OCI-LY7 (cell line): ENCODE data around the gene ATP11C. TPM values are rescaled to one million over a fixed set of nuclear protein-coding genes. Genes with fewer than 3 reads are reported as not detected.
"Not testable (repeated sequence)": the region's sequence is repeated elsewhere in the genome, so short reads cannot be mapped to it uniquely, and the experiment has no call there.

Experiments used
- BruUV-seq: library from RNA; stranded (reverse); fragments of 400-500 nt; replicated peaks from 2 replicates; lab custom pipeline; 2021; lab: Mats Ljungman, UMichigan
- CTCF ChIA-PET: fragments of 300-600 bp; sonication (Branson Sonifier 250); formaldehyde crosslinking; loops from one replicate; lab custom pipeline; 2022; ENCODE audit warnings: antibody characterized with exemption; ENCODE audit not compliant: unreplicated experiment; lab: Charles Lee
- POLR2A ChIA-PET: fragments of 300-600 bp; sonication (Branson Sonifier 250); formaldehyde crosslinking; loops from one replicate; lab custom pipeline; 2022; ENCODE audit warnings: antibody characterized with exemption; lab: Charles Lee
- DNase-seq: peaks from one replicate; pipeline ENCODE4 v3.0.0-alpha.2; 2015; ENCODE audit warnings: low spot score
- H2AFZ ChIP-seq: fragments of 200-600 bp; sonication (generic), shearing (Covaris generic); 2 replicates; pipeline ENCODE4 v1.6.1; 2014; ENCODE audit warnings: mild to moderate bottlenecking, antibody characterized with exemption, low read length, moderate library complexity
- H3K27ac ChIP-seq: fragments of 200-600 bp; sonication (generic); 2 replicates; pipeline ENCODE4 v1.5.1; 2014; ENCODE audit warnings: mixed run types, low read depth, mild to moderate bottlenecking, moderate library complexity, low read length, inconsistent platforms; ENCODE audit not compliant: poor library complexity, severe bottlenecking
- H3K36me3 ChIP-seq: fragments of 200-600 bp; sonication (generic); 2 replicates; pipeline ENCODE4 v1.6.1; 2014; ENCODE audit warnings: mild to moderate bottlenecking, antibody characterized with exemption, low read length, moderate library complexity, mixed read lengths; ENCODE audit not compliant: insufficient read depth
- H3K4me1 ChIP-seq: fragments of 200-600 bp; sonication (generic); 2 replicates; pipeline ENCODE4 v1.5.1; 2014; ENCODE audit warnings: mild to moderate bottlenecking, low read length; ENCODE audit not compliant: insufficient read depth, poor library complexity, severe bottlenecking
- H3K4me2 ChIP-seq: fragments of 200-600 bp; sonication (generic); 2 replicates; pipeline ENCODE4 v1.6.1; 2014; ENCODE audit warnings: mild to moderate bottlenecking, low read length
- H3K4me3 ChIP-seq: fragments of 200-600 bp; sonication (generic); 2 replicates; pipeline ENCODE4 v1.5.1; 2014; ENCODE audit warnings: mild to moderate bottlenecking, low read depth, low read length; ENCODE audit not compliant: poor library complexity, severe bottlenecking
- H3K79me2 ChIP-seq: fragments of 200-600 bp; sonication (generic); 2 replicates; pipeline ENCODE4 v1.6.1; 2016; ENCODE audit warnings: low read depth, mild to moderate bottlenecking, low read length, moderate library complexity, mixed read lengths; ENCODE audit not compliant: insufficient read depth
- H3K9me2 ChIP-seq: fragments of 200-600 bp; sonication (generic); 2 replicates; pipeline ENCODE4 v1.6.1; 2016; ENCODE audit warnings: mild to moderate bottlenecking, low read length, mixed read lengths; ENCODE audit not compliant: insufficient read depth
- H3K9me3 ChIP-seq: fragments of 200-600 bp; sonication (generic); 2 replicates; pipeline ENCODE4 v1.6.1; 2014; ENCODE audit warnings: mild to moderate bottlenecking, mixed run types, low read length, mixed read lengths
- H4K20me1 ChIP-seq: fragments of 200-600 bp; sonication (generic); 2 replicates; pipeline ENCODE4 v1.6.1; 2014; ENCODE audit warnings: mild to moderate bottlenecking, antibody characterized with exemption, low read length, moderate library complexity, mixed read lengths; ENCODE audit not compliant: insufficient read depth
- EZH2phosphoT487 ChIP-seq: fragments of 200-600 bp; sonication (generic); IDR thresholded peaks from 2 replicates; pipeline ENCODE4 v1.6.1; 2018; ENCODE audit warnings: low read depth, borderline replicate concordance, mild to moderate bottlenecking, mixed run types, antibody characterized with exemption, low read length, moderate library complexity, mixed read lengths
- intact Hi-C: fragments of 100-400 bp; cut with micrococcal nuclease; formaldehyde crosslinking; loops from one replicate; pipeline ENCODE4 v1.10.0; 2022; ENCODE audit not compliant: unreplicated experiment
- microRNA-seq: library from miRNA; unstranded; fragments of <30 nt; microRNA quantifications from one replicate; pipeline ENCODE4 v1.2.0, GENCODE V29; 2022; ENCODE audit warnings: borderline replicate concordance
- small RNA-seq: library from RNA; depleted of rRNA; stranded (forward); fragments of <200 nt; gene quantifications from one replicate; pipeline ENCODE3, GENCODE V24; 2014
- total RNA-seq, 2 experiments: library from RNA; depleted of rRNA in 1 of 2; stranded (reverse); fragments of >200 nt in 1 of 2; shearing (Covaris generic) in 1 of 2; gene quantifications; 2 replicates each; pipeline ENCODE4 v1.2.3, GENCODE V29; 2014 to 2022
- TF ChIP-seq, protein P1 (sequence below): fragments of 200-600 bp; sonication (generic); conservative IDR thresholded peaks from 2 replicates; pipeline ENCODE4 v1.5.1; 2014; ENCODE audit warnings: mild to moderate bottlenecking, antibody characterized with exemption, low read length, moderate library complexity, mixed read lengths

Gene ATP11C
- total RNA-seq, 2 experiments from 2014 or later = 20.9 to 25.2 TPM

- H3K27ac ChIP-seq = no peak overlapping the region
- H3K4me2 ChIP-seq = no peak overlapping the region
- CTCF ChIA-PET = no interaction called here
These were observed 241.4 kb downstream of the ATP11C start for GRCh38 chrX:139691493-139691842.

DNA sequence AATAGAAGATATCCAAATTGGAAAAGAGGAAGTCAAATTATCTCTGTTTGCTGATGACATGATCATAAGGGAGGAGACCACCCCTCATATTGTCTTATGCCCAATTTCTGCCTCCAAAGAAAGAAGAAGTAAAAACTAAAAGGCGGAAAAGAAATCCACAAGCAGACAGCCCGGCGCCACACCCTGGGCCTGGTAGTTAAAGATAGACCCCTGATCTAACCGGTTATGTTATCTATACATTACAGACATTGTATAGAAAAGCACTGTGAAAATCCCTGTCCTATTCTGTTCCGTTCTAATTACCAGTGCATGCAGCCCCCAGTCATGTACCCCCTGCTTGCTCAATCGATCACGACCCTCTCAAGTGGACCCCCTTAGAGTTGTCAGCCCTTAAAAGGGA, 247.7 kb downstream of the ATP11C start:
- H3K4me1 ChIP-seq, H3K4me3 ChIP-seq, POLR2A ChIA-PET, H3K27ac ChIP-seq, H3K4me2 ChIP-seq, H3K36me3 ChIP-seq, DNase-seq, H2AFZ ChIP-seq, H3K79me2 ChIP-seq, BruUV-seq, H3K9me2 ChIP-seq, intact Hi-C loops, CTCF ChIA-PET, H3K9me3 ChIP-seq, H4K20me1 ChIP-seq: not testable (repeated sequence)

More at GRCh38 chrX:139691493-139691842, 241.4 kb downstream of the ATP11C start:
- POLR2A ChIA-PET = no interaction called here
- Histone ChIP-seq H3K4me1 (no peaks in the 10 kb centered on the region), H3K9me2 (no peaks in the 10 kb centered on the region), H2AFZ (no peak overlapping the region), H3K9me3 (no peaks in the 10 kb centered on the region), H3K36me3 (no peaks in the 10 kb centered on the region), H4K20me1 (no peaks in the 10 kb centered on the region), H3K4me3 (no peak overlapping the region), H3K79me2 (no peaks in the 10 kb centered on the region)
- no peak for DNase-seq
- TF ChIP-seq EZH2phosphoT487 = no peak
- TF ChIP-seq, protein P1, sequence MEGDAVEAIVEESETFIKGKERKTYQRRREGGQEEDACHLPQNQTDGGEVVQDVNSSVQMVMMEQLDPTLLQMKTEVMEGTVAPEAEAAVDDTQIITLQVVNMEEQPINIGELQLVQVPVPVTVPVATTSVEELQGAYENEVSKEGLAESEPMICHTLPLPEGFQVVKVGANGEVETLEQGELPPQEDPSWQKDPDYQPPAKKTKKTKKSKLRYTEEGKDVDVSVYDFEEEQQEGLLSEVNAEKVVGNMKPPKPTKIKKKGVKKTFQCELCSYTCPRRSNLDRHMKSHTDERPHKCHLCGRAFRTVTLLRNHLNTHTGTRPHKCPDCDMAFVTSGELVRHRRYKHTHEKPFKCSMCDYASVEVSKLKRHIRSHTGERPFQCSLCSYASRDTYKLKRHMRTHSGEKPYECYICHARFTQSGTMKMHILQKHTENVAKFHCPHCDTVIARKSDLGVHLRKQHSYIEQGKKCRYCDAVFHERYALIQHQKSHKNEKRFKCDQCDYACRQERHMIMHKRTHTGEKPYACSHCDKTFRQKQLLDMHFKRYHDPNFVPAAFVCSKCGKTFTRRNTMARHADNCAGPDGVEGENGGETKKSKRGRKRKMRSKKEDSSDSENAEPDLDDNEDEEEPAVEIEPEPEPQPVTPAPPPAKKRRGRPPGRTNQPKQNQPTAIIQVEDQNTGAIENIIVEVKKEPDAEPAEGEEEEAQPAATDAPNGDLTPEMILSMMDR = no peak
- intact Hi-C loops = no loop called here
- BruUV-seq = no TSS peak

DNA sequence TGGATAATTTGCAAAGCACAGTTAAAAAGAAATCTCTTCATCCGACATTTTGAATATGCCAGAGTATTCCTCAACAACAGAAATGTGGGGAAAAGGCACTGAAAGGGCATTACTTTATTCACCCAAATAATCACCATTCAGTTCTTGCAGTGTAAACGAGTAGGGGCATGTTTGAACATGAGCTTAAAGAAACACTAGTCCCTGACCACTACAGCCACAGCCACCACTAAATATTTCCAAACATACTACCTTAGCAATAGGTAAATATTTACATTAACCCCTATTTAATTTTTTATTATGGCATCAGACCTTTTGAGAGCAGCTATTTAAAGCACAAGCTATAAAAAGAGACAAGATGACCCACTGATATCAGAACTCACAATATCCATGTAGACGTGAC, 252.5 kb downstream of the ATP11C start:
- CTCF ChIA-PET = no interaction called here
- Histone ChIP-seq H3K79me2 (no peaks in the 10 kb centered on the region), H3K4me3 (no peak overlapping the region), H3K4me2 (no peak overlapping the region), H2AFZ (no peak overlapping the region), H4K20me1 (no peaks in the 10 kb centered on the region), H3K9me2 (no peaks in the 10 kb centered on the region), H3K27ac (no peak overlapping the region), H3K4me1 (no peaks in the 10 kb centered on the region), H3K9me3 (no peaks in the 10 kb centered on the region), H3K36me3 (no peaks in the 10 kb centered on the region)
- intact Hi-C loops = no loop called here
- no TSS peak for BruUV-seq
- DNase-seq = no peak
- POLR2A ChIA-PET = interaction anchor here (0.6 kb wide), 1 partner anchor 141 kb away, joined by 3 read pairs; no protein-coding TSS in a partner anchor
- TF ChIP-seq EZH2phosphoT487 = no peak

Small RNA genes within 50 kb of the gene (microRNA-seq; reads per million reads assigned to microRNA genes)
- 278 reads per million, percentile 71 among the genes with 10 or more reads in this experiment for gene MIR505

Small RNA genes within 50 kb of the gene (small RNA-seq; reads per million reads assigned to genes)
- gene MIR505 (not detected), gene RF00425 (not detected), gene RF01210 (not detected), gene RNU6ATAC23P (not detected)

Other genes starting within 250 kb of the ATP11C start
- not detected in 2 replicates for gene MCF2, start 224.9 kb downstream of the ATP11C start, total RNA-seq (2014; rRNA removed; shearing (Covaris generic))
- gene MCF2, start 224.9 kb downstream of the ATP11C start, total RNA-seq (2022) = not detected in 2 replicates
- not detected in 2 replicates for gene CXorf66, start 32.5 kb upstream of the ATP11C start, total RNA-seq (2014; rRNA removed; shearing (Covaris generic))
- gene CXorf66, start 32.5 kb upstream of the ATP11C start, total RNA-seq (2022) = not detected in 2 replicates